HepG2 (cell line): ENCODE measurements around the gene NDUFAF8. TPM values are rescaled to one million over a fixed set of nuclear protein-coding genes. Genes with fewer than 3 reads are reported as not detected.

Experiments used
- ATAC-seq: fragments of 200-7000 bp; cut with Tn5 transposase; 3 replicates; pipeline ENCODE4 v1.9.1; 2020; ENCODE audit warnings: mild to moderate bottlenecking, moderate library complexity
- BruUV-seq: library from RNA; stranded (reverse); fragments of 400-500 nt; replicated peaks from 2 replicates; lab custom pipeline; 2021; lab: Mats Ljungman, UMichigan
- CTCF ChIA-PET: fragments of 300-600 bp; formaldehyde crosslinking; extraction: SDS; loops from one replicate; lab custom pipeline; 2021; ENCODE audit warnings: low total read pairs, inconsistent platforms, low intra/inter-chr PET ratio; lab: Yijun Ruan, JAX
- POLR2A ChIA-PET: fragments of 350-600 bp; sonication (Branson Sonifier 250); formaldehyde crosslinking; loops from one replicate; lab custom pipeline; 2020; ENCODE audit warnings: antibody characterized with exemption, inconsistent platforms; lab: Yijun Ruan, JAX
- DNase-seq: peaks from one replicate; pipeline ENCODE4 v3.0.0-alpha.2; 2015; ENCODE audit warnings: low spot score
- FAIRE-seq: peaks from 3 replicates; lab custom pipeline; 2011; peaks lifted over from hg19 to GRCh38; lab: Jason Lieb, UNC
- H2AFZ ChIP-seq: one replicate; pipeline ENCODE4 v1.6.1; 2011; ENCODE audit warnings: low read length, inconsistent platforms
- H3K27ac ChIP-seq: fragments of 300-600 bp; 3 replicates; pipeline ENCODE4 v1.8.0; 2011; ENCODE audit warnings: mixed run types, mild to moderate bottlenecking, mixed read lengths, low read length, inconsistent platforms; ENCODE audit not compliant: insufficient read depth; ENCODE audit errors: extremely low read length
- H3K27me3 ChIP-seq, 2 experiments: fragments of 200-600 bp in 1 of 2; 2 replicates in 1 of 2; 3 replicates in 1 of 2; pipeline versions ENCODE4 v1.6.0 to v1.8.0; 2011; ENCODE audit warnings: low read length in 2 of 2, mild to moderate bottlenecking in 2 of 2, moderate library complexity in 2 of 2, inconsistent platforms in 1 of 2; ENCODE audit not compliant: insufficient read depth in 2 of 2, control insufficient read depth in 1 of 2
- H3K36me3 ChIP-seq, 2 experiments: fragments of 200-600 bp in 1 of 2; replicated peaks in 1 of 2; 2 replicates in 1 of 2; 3 replicates in 1 of 2; pipeline versions ENCODE4 v1.5.1 to v1.8.0; 2011; ENCODE audit warnings: low read length in 2 of 2, inconsistent platforms in 1 of 2; ENCODE audit not compliant: insufficient read depth in 2 of 2, control insufficient read depth in 1 of 2
- H3K4me1 ChIP-seq: 2 replicates; pipeline ENCODE4 v1.5.1; 2012; ENCODE audit warnings: low read length, inconsistent platforms; ENCODE audit not compliant: insufficient read depth
- H3K4me2 ChIP-seq: 2 replicates; pipeline ENCODE4 v1.6.0; 2011; ENCODE audit warnings: low read depth, low read length, inconsistent platforms
- H3K4me3 ChIP-seq, 3 experiments: fragments of 200-600 bp in 1 of 3; sonication (generic), shearing (Covaris generic) in 1 of 3; replicated peaks in 1 of 3; 2 replicates each; pipeline ENCODE4 v1.5.1; 2011 to 2016; ENCODE audit warnings: low read length in 3 of 3, inconsistent platforms in 2 of 3, low read depth in 2 of 3, mild to moderate bottlenecking in 2 of 3, control low read depth in 1 of 3, mixed read lengths in 1 of 3; ENCODE audit not compliant: insufficient read depth in 1 of 3
- H3K79me2 ChIP-seq: one replicate; pipeline ENCODE4 v1.6.1; 2011; ENCODE audit warnings: low read length, inconsistent platforms; ENCODE audit not compliant: insufficient read depth
- H3K9ac ChIP-seq: 2 replicates; pipeline ENCODE4 v1.6.0; 2011; ENCODE audit warnings: mild to moderate bottlenecking, low read depth, low read length, inconsistent platforms; ENCODE audit not compliant: insufficient read depth
- H3K9me3 ChIP-seq: 2 replicates; pipeline ENCODE4 v1.5.1; 2012; ENCODE audit warnings: mild to moderate bottlenecking, low read length
- H4K20me1 ChIP-seq: 2 replicates; pipeline ENCODE4 v1.6.0; 2011; ENCODE audit warnings: inconsistent platforms, mild to moderate bottlenecking, low read length, moderate library complexity; ENCODE audit not compliant: insufficient read depth
- AGO1 ChIP-seq: fragments of 200-400 bp; formaldehyde crosslinking; IDR thresholded peaks from 2 replicates; pipeline ENCODE4 v1.6.1; 2017; ENCODE audit warnings: mild to moderate bottlenecking, low read depth, low read length, moderate library complexity; ENCODE audit not compliant: poor library complexity, severe bottlenecking
- AGO2 ChIP-seq: fragments of 200-400 bp; formaldehyde crosslinking; optimal IDR thresholded peaks from 2 replicates; pipeline ENCODE3; 2017; ENCODE audit warnings: mild to moderate bottlenecking, low read depth, low read length, moderate library complexity
- AKAP8 ChIP-seq: sonication (generic); formaldehyde crosslinking; IDR thresholded peaks from 2 replicates; pipeline ENCODE4 v1.5.1; 2020; ENCODE audit warnings: mild to moderate bottlenecking, missing genetic modification reagents
- BHLHE40 ChIP-seq: IDR thresholded peaks from 2 replicates; pipeline ENCODE4 v1.6.1; 2011; ENCODE audit warnings: low read length, improper control_type of control experiment
- HDAC1 ChIP-seq: sonication (generic); formaldehyde crosslinking; IDR thresholded peaks from 2 replicates; pipeline ENCODE4 v1.5.1; 2020; ENCODE audit warnings: mild to moderate bottlenecking, missing genetic modification reagents
- JUND ChIP-seq: sonication (generic); formaldehyde crosslinking; IDR thresholded peaks from 2 replicates; pipeline ENCODE4 v1.8.0; 2022; ENCODE audit warnings: mild to moderate bottlenecking, missing genetic modification reagents
- KDM2A ChIP-seq: sonication (generic); formaldehyde crosslinking; IDR thresholded peaks from 2 replicates; pipeline ENCODE4 v1.4.0; 2020; ENCODE audit warnings: low read depth, missing genetic modification reagents, borderline replicate concordance
- KDM6A ChIP-seq: IDR thresholded peaks from 2 replicates; pipeline ENCODE4 v1.6.1; 2016; ENCODE audit warnings: low read depth
- NONO ChIP-seq, 2 experiments: fragments of 450-650 bp in 1 of 2; sonication (generic) in 1 of 2; formaldehyde crosslinking in 1 of 2; IDR thresholded peaks in 1 of 2; conservative IDR thresholded peaks in 1 of 2; 2 replicates each; pipeline versions ENCODE4 v1.6.1 to v1.8.0; 2017 to 2022; ENCODE audit warnings: mild to moderate bottlenecking in 1 of 2, missing genetic modification reagents in 1 of 2, moderate library complexity in 1 of 2
- PAF1 ChIP-seq: IDR thresholded peaks from 2 replicates; pipeline ENCODE4 v1.6.1; 2016; ENCODE audit warnings: missing genetic modification reagents, missing compliant biosample characterization
- POLR2A ChIP-seq, 2 experiments: IDR thresholded peaks; 2 replicates each; pipeline ENCODE4 v1.6.1; 2011; ENCODE audit warnings: low read depth in 2 of 2, low read length in 2 of 2, mild to moderate bottlenecking in 1 of 2, moderate library complexity in 1 of 2; ENCODE audit not compliant: insufficient read depth in 1 of 2
- POLR2G ChIP-seq: fragments of 200-400 bp; formaldehyde crosslinking; IDR thresholded peaks from 2 replicates; pipeline ENCODE4 v1.6.1; 2018; ENCODE audit warnings: mild to moderate bottlenecking, low read depth, low read length, moderate library complexity
- SALL1 ChIP-seq: sonication (generic); formaldehyde crosslinking; IDR thresholded peaks from 2 replicates; pipeline ENCODE4 v1.8.0; 2022; ENCODE audit warnings: mild to moderate bottlenecking, missing genetic modification reagents
- TAF1 ChIP-seq: sonication (generic); formaldehyde crosslinking; IDR thresholded peaks from 2 replicates; pipeline ENCODE4 v1.4.0; 2020; ENCODE audit warnings: missing genetic modification reagents
- ZBTB38 ChIP-seq: sonication (generic); formaldehyde crosslinking; IDR thresholded peaks from 2 replicates; pipeline ENCODE4 v1.5.1; 2020; ENCODE audit warnings: mild to moderate bottlenecking, missing genetic modification reagents
- ZBTB7B ChIP-seq: sonication (generic); formaldehyde crosslinking; IDR thresholded peaks from 2 replicates; pipeline ENCODE4 v1.4.0; 2020; ENCODE audit warnings: missing genetic modification reagents
- ZNF343 ChIP-seq: sonication (generic); formaldehyde crosslinking; IDR thresholded peaks from 2 replicates; pipeline ENCODE4 v1.4.0; 2020; ENCODE audit warnings: mild to moderate bottlenecking, missing genetic modification reagents
- WGBS: methylation state at CpG from one replicate; pipeline ENCODE4 v1.1.6; 2017; ENCODE audit warnings: low lambda C conversion rate; 5-methylcytosine and 5-hydroxymethylcytosine counted together
- in situ Hi-C: cut with HindIII; loops from 2 replicates; pipeline ENCODE4 v1.10.0; 2017; ENCODE audit warnings: low pct_unique_long_range_greater_than_20kb; ENCODE audit not compliant: extremely low pct_ligation_motif_present
- intact Hi-C: fragments of 100-400 bp; cut with micrococcal nuclease; formaldehyde crosslinking; loops from one replicate; pipeline ENCODE4 v1.10.0; 2022; ENCODE audit not compliant: unreplicated experiment
- polyA plus RNA-seq, 8 experiments: library from polyadenylated mRNA; depleted of rRNA in 3 of 8; stranded (reverse) in 7 of 8; unstranded in 1 of 8; fragments of >200 nt; fragmentation: Illumina TruSeq in 4 of 8; extraction: Trizol in 4 of 8; gene quantifications; 2 replicates each; pipeline versions ENCODE4 v1.2.1 to v1.2.3, GENCODE V29; 2011 to 2016; ENCODE audit warnings: low read depth in 4 of 8, missing spikeins in 1 of 8, mixed read lengths in 1 of 8; ENCODE audit not compliant: insufficient read depth in 1 of 8
- total RNA-seq, 5 experiments: library from RNA; depleted of rRNA; stranded (reverse); fragments of >200 nt; fragmentation: Illumina TruSeq; extraction: Trizol; gene quantifications; 2 replicates each; pipeline ENCODE4 v1.2.3, GENCODE V29; 2016; ENCODE audit warnings: low read depth in 1 of 5
- TF ChIP-seq, protein P1 (sequence below): IDR thresholded peaks from 2 replicates; pipeline ENCODE4 v1.6.1; 2016
- TF ChIP-seq, protein P2 (sequence below): sonication (generic); formaldehyde crosslinking; IDR thresholded peaks from 2 replicates; pipeline ENCODE4 v1.4.0; 2020; ENCODE audit warnings: low read depth, mild to moderate bottlenecking, missing genetic modification reagents
- TF ChIP-seq, protein P3 (sequence below): sonication (generic); formaldehyde crosslinking; IDR thresholded peaks from 2 replicates; pipeline ENCODE4 v1.8.0; 2022; ENCODE audit warnings: mild to moderate bottlenecking, missing genetic modification reagents

NDUFAF8 gene
- total and polyA plus RNA-seq, 2 of the 13 experiments (the other 11 are each of a cell fraction or from before 2014, with no cell fraction given) = 75.6 to 233 TPM

DNA sequence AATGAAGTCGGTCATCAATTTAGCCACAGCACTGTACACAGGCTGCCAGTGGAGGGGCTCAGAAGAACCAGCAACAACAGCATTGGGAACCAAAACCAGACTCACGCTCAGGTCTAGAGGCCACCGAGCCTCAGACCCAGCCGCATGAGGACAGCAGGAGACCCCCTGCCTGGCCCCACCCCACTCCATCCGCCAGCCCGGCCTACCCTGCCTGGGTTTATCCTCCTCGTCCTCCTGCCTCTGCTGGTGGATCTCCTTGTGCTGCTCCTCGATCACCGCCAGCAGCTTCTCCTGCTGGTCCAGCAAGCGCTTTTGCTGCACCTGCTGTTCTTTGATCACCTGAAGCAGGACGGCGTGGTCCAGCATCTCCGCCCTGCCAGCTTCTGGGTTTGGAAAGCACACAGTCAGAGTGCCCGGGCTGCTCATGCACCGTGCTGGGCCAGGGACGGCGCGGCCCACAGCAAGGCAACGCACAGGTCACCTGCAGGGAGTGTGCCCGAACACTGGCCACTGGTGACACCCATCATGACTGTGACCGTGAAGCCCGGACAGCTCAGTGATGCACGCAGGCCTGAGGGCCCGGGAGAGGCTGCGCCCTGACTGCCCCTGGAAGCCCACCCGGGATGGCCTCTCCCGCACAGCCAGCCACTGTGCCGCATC, 7.7 kb downstream of the NDUFAF8 start:
- CTCF ChIA-PET = no interaction called here
- Histone ChIP-seq H3K4me1 (peaks cover 20% of the 10 kb centered on the region), H3K27me3 (no peaks in the 10 kb centered on the region), H3K4me2 (no peak overlapping the region), H3K27ac (no peak overlapping the region), H3K36me3 (peaks cover 9 to 17% of the 10 kb centered on the region in 2 experiments; a peak in 3 of 5 replicates), H3K9me3 (no peaks in the 10 kb centered on the region), H2AFZ (no peak overlapping the region), H3K4me3 (no peak overlapping the region), H4K20me1 (peaks cover 3% of the 10 kb centered on the region; the same call in 1 of the 2 replicates), H3K79me2 (no peaks in the 10 kb centered on the region), H3K9ac (no peak overlapping the region)
- no peak for DNase-seq
- intact Hi-C loops = no loop called here
- FAIRE-seq = no peak
- peak; percentile 1 for ATAC-seq
- POLR2A ChIA-PET = interaction anchor here (0.8 kb wide), 1 partner anchor 306 kb away, joined by 6 read pairs; the partner anchor contains the start of gene FAAP100
- WGBS = 94% methylated on average over 28 of the region's 28 CpGs
- in situ Hi-C loops = no loop called here
- no peak for TF ChIP-seq NONO (IDR thresholded peaks at IDR 0.05)
- TF ChIP-seq NONO (CRISPR knock-in tag; conservative IDR thresholded peaks at IDR 0.05) = peak; percentile 46; the same call in 1 of the 2 replicates
- no peak for TF ChIP-seq KDM6A (CRISPR knock-in tag)
- TF ChIP-seq, protein P1, sequence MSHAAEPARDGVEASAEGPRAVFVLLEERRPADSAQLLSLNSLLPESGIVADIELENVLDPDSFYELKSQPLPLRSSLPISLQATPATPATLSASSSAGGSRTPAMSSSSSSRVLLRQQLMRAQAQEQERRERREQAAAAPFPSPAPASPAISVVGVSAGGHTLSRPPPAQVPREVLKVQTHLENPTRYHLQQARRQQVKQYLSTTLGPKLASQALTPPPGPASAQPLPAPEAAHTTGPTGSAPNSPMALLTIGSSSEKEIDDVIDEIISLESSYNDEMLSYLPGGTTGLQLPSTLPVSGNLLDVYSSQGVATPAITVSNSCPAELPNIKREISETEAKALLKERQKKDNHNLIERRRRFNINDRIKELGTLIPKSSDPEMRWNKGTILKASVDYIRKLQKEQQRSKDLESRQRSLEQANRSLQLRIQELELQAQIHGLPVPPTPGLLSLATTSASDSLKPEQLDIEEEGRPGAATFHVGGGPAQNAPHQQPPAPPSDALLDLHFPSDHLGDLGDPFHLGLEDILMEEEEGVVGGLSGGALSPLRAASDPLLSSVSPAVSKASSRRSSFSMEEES = no peak
- TF ChIP-seq ZBTB38 = 0 out of 2 replicates have a peak, but pooled peaks have one; percentile 52
- no peak for TF ChIP-seq BHLHE40
- no peak for TF ChIP-seq ZNF343
- peak; percentile 30; the same call in 1 of the 2 replicates for TF ChIP-seq PAF1
- TF ChIP-seq, protein P2, sequence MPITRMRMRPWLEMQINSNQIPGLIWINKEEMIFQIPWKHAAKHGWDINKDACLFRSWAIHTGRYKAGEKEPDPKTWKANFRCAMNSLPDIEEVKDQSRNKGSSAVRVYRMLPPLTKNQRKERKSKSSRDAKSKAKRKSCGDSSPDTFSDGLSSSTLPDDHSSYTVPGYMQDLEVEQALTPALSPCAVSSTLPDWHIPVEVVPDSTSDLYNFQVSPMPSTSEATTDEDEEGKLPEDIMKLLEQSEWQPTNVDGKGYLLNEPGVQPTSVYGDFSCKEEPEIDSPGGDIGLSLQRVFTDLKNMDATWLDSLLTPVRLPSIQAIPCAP (CRISPR knock-in tag) = no peak
- TF ChIP-seq HDAC1 (CRISPR knock-in tag) = no peak
- peak; percentile 42; the same call in 1 of the 2 replicates for TF ChIP-seq JUND (CRISPR knock-in tag)
- no peak for TF ChIP-seq TAF1 (CRISPR knock-in tag)
- TF ChIP-seq AKAP8 (CRISPR knock-in tag) = peak; percentile 81; the same call in 1 of the 2 replicates
- TF ChIP-seq, protein P3, sequence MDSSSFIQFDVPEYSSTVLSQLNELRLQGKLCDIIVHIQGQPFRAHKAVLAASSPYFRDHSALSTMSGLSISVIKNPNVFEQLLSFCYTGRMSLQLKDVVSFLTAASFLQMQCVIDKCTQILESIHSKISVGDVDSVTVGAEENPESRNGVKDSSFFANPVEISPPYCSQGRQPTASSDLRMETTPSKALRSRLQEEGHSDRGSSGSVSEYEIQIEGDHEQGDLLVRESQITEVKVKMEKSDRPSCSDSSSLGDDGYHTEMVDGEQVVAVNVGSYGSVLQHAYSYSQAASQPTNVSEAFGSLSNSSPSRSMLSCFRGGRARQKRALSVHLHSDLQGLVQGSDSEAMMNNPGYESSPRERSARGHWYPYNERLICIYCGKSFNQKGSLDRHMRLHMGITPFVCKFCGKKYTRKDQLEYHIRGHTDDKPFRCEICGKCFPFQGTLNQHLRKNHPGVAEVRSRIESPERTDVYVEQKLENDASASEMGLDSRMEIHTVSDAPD (CRISPR knock-in tag) = no peak
- no peak for TF ChIP-seq SALL1 (CRISPR knock-in tag)
- no peak for TF ChIP-seq ZBTB7B (CRISPR knock-in tag)
- TF ChIP-seq POLR2G = 0 out of 2 replicates have a peak, but pooled peaks have one; percentile 45
- TF ChIP-seq AGO1 = peak; percentile 60
- peak; percentile 14; the same call in 1 of the 2 replicates for TF ChIP-seq KDM2A (CRISPR knock-in tag)
- peak; percentile 65 for TF ChIP-seq AGO2
- 0 out of 4 replicates have a peak, but pooled peaks of 1 of the 2 experiments have one; percentile 38 for TF ChIP-seq POLR2A (IDR thresholded peaks at IDR 0.05; ENCODE audit: insufficient read depth in 1 of 2, low read depth in 2 of 2, low read length in 2 of 2)
- BruUV-seq = no TSS peak
